Activated CD4-positive, alpha-beta T cell treated with anti-CD3 and anti-CD28 coated beads, Interleukin-2, amount 10 ng/mL, durations not matched to agents 7 days and 5 days (primary cell): ENCODE measurements around the gene TBC1D2. TPM values are rescaled to one million over a fixed set of nuclear protein-coding genes. Genes with fewer than 3 reads are reported as not detected.
"Not testable (repeated sequence)": the region's sequence is repeated elsewhere in the genome, so short reads cannot be mapped to it uniquely, and the experiment has no call there.

ENCODE experiments used
- CTCF ChIA-PET: fragments of 350-600 bp; sonication (Branson Sonifier 250); formaldehyde crosslinking; loops from one replicate; lab custom pipeline; 2021; ENCODE audit warnings: antibody characterized with exemption; lab: Charles Lee
- POLR2A ChIA-PET: fragments of 350-600 bp; sonication (Branson Sonifier 250); formaldehyde crosslinking; loops from one replicate; lab custom pipeline; 2021; ENCODE audit warnings: antibody characterized with exemption; lab: Charles Lee
- DNase-seq: peaks from one replicate; pipeline ENCODE4 v3.0.0-alpha.2; 2020
- H3K27ac Mint-ChIP-seq: one replicate; pipeline ENCODE4 v1.8.0; 2021; ENCODE audit warnings: mild to moderate bottlenecking, moderate library complexity, mixed read lengths
- H3K27me3 Mint-ChIP-seq: one replicate; pipeline ENCODE4 v1.8.0; 2021; ENCODE audit warnings: mixed read lengths
- H3K36me3 Mint-ChIP-seq: one replicate; pipeline ENCODE4 v1.8.0; 2021; ENCODE audit warnings: low read depth, mixed read lengths
- H3K4me1 Mint-ChIP-seq: one replicate; pipeline ENCODE4 v1.8.0; 2021; ENCODE audit warnings: mixed read lengths
- H3K4me3 Mint-ChIP-seq: one replicate; pipeline ENCODE4 v1.8.0; 2021; ENCODE audit warnings: mild to moderate bottlenecking, moderate library complexity, mixed read lengths
- H3K9me3 Mint-ChIP-seq: one replicate; pipeline ENCODE4 v1.8.0; 2021; ENCODE audit warnings: mixed read lengths
- total RNA-seq, 2 experiments: library from RNA; stranded (reverse); gene quantifications; one replicate each; pipeline ENCODE4 v1.2.3, GENCODE V29; 2021

The TBC1D2 gene
- total RNA-seq, 2 experiments from 2014 or later = 8.3 to 8.7 TPM

DNA sequence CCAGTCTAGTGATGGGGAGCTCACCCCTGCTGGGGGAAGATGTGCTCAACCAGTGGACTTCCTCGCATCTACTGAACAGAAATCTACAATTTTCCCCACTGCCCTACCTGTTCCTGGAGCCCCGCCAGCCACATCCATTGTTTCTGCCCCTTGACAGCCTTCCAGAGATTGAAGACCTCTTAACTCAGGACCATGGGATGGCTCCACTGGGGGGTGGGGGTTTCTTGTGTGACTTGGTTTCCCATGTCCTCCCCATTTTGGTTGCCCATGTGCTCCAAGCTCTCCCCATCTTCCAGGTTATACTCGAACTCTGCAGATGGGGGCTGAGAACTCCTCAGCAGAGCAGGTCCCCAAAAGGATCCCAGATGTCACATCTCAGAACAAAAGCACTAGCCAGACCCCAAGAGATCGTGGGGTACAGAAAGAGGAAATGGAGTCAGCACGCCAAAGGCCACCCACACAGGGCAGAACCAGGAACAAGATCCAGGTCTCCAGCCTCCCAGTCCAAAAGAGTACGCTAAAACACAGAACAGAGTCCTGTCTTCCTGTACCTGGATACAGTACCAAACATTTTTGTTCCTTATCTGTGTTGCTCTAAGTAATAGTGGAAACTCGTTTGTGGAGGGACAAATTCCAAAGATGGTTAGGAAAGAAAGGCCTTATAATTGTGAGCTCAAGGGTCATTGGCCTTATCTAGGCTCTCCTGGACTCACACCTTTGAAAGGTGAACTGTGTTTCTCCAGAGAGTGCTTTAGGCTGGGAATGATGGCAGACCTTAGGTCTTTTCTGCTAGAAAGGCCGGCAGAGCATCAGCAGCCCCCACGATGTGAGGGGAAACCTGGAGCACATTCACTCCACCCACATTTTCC lies 78.8 kb downstream of the TBC1D2 start:
- CTCF ChIA-PET = interaction anchor here (1.4 kb wide), 1 partner anchor 17 kb away, joined by 4 read pairs; no protein-coding TSS in a partner anchor
- DNase-seq = no peak

DNA sequence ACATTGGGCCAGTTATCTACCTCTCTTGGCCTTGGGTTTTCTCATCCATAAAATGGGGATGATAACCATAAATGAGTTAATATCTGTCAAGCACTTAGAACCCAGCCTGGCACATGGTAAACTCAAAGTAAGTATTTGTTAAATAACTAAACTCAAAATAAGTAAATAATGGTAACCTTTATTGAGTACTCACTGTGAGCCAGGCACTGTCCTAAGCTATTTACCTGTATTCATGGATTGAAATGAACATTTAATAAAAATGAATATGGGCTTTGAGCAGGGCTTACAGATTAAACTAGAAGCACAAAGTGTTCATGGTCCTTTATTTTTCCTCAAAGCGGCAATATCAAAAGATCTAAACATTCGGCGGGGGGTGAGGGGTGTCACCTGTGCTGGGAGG lies 79.7 kb downstream of the TBC1D2 start:
- Mint-ChIP-seq H3K9me3 (no peaks in the 10 kb centered on the region), H3K27me3 (no peaks in the 10 kb centered on the region), H3K27ac (no peak overlapping the region), H3K36me3 (no peaks in the 10 kb centered on the region), H3K4me3 (no peak overlapping the region), H3K4me1 (peaks cover 13% of the 10 kb centered on the region)
- ChIA-PET CTCF (no interaction called here), POLR2A (no interaction called here)
- no peak for DNase-seq

More for the DNA sequence above, 78.8 kb downstream of the TBC1D2 start:
- Mint-ChIP-seq H3K9me3 (no peaks in the 10 kb centered on the region), H3K4me3 (no peak overlapping the region), H3K36me3 (no peaks in the 10 kb centered on the region), H3K4me1 (peaks cover 12% of the 10 kb centered on the region), H3K27me3 (no peaks in the 10 kb centered on the region), H3K27ac (no peak overlapping the region)
- POLR2A ChIA-PET = no interaction called here

DNA sequence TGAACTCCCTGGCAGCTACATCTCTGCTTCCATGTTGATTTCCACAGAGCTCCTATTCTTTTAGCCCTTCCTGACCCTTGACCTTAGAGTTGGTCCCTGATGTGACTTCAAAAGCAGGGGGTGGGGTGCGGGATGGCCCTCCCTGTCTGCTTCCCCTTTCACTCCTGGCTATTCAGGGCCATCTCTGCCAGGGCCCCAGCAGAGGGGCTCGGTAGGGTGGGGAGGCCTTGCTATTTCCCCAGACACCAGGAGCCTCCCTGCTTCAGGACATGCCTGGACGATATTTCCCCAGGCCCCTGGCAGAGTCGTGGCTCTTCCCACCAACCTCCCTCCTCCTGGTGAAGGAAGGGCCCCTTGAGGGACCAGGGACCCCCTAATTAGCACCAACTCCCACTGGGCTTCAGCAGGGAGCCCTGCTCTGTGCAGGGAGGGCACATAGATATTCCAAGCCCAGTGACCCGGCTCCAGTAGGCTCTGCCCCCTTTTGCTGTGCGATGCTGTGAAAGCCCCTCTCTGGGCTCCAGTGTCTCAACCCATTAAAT lies 80.3 kb downstream of the TBC1D2 start:
- H3K4me1 Mint-ChIP-seq = peaks cover 12% of the 10 kb centered on the region
- H3K27ac Mint-ChIP-seq = no peak overlapping the region
- no peaks in the 10 kb centered on the region for H3K9me3 Mint-ChIP-seq
- no peak overlapping the region for H3K4me3 Mint-ChIP-seq
- CTCF ChIA-PET = no interaction called here
- no peaks in the 10 kb centered on the region for H3K27me3 Mint-ChIP-seq
- POLR2A ChIA-PET = no interaction called here
- DNase-seq = no peak
- no peaks in the 10 kb centered on the region for H3K36me3 Mint-ChIP-seq

DNA sequence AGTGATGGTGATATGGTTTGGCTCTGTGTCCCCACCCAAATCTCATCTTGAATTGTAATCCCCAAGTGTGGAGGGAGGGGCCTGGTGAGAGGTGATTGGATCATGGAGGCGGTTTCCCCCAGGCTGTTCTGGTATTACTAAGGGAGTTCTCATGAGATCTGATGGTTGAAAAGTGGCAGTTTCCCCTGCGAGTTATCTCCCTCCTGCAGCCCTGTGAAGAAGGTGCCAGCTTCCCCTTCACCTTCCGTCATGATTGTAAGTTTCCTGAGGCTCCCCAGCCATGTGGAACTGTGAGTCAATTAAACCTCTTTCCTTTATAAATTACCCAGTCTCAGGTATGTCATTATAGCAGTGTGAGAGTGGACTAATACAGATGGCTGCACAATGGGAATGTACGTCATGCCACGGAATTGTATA lies 80.9 kb downstream of the TBC1D2 start:
- H3K36me3 Mint-ChIP-seq, POLR2A ChIA-PET, H3K27me3 Mint-ChIP-seq, H3K27ac Mint-ChIP-seq, H3K4me3 Mint-ChIP-seq, DNase-seq, H3K9me3 Mint-ChIP-seq: not testable (repeated sequence)
- CTCF ChIA-PET = interaction anchor here (0.7 to 1.1 kb wide), 2 partner anchors 13 to 27 kb away, joined by 3 to 4 read pairs; no protein-coding TSS in a partner anchor
- H3K4me1 Mint-ChIP-seq = peaks cover 16% of the 10 kb centered on the region

DNA sequence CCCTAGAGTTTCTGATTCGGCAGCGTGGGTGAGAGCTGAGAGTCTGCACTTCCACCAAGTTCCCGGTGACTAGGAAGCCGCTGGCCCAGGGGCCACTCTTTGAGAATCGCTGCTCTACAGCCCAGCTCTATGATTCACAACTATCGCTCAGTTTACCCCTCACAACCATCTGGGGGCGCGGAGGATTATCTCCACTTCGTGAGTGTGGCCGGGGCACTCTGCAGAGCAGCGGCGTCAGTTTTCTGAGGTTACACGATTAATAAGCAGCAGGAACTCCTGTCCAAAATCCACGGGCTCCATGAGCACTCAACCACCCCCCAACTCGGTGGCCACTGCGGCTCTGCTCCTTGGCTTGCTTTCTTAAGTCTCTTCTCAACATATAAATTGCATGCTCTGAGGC lies 82.3 kb downstream of the TBC1D2 start:
- no peaks in the 10 kb centered on the region for H3K36me3 Mint-ChIP-seq
- ChIA-PET CTCF (interaction anchor here (1.1 kb wide), 2 partner anchors 14 to 93 kb away, joined by 3 to 4 read pairs; no protein-coding TSS in a partner anchor), POLR2A (no interaction called here)
- no peaks in the 10 kb centered on the region for H3K27me3 Mint-ChIP-seq
- no peaks in the 10 kb centered on the region for H3K9me3 Mint-ChIP-seq
- H3K4me1 Mint-ChIP-seq = peaks cover 21% of the 10 kb centered on the region
- DNase-seq = no peak
- H3K27ac Mint-ChIP-seq = no peak overlapping the region
- H3K4me3 Mint-ChIP-seq = no peak overlapping the region

DNA sequence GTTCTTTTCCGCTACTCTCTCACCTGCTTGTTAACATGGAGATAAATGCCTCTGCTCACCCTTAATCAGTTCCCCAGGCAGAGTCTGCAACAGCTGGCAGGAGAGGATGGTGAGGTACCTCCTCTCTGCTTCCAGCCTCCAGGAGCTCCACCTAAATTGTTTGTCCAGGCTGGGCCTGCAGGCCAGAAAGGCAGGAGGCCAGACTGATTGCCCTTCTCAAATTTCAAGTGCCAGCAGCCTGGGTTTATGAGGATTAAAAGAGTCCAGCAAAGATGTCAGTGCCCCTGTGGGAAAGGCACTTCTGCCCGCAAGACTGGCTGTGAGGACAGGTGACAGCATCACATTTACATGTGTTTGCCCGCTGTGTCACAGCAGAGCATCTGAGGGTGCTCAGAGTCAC lies 82.8 kb downstream of the TBC1D2 start:
- no peak for DNase-seq
- H3K36me3 Mint-ChIP-seq = no peaks in the 10 kb centered on the region
- no peaks in the 10 kb centered on the region for H3K9me3 Mint-ChIP-seq
- no peaks in the 10 kb centered on the region for H3K27me3 Mint-ChIP-seq
- peaks cover 21% of the 10 kb centered on the region for H3K4me1 Mint-ChIP-seq
- no peak overlapping the region for H3K27ac Mint-ChIP-seq
- CTCF ChIA-PET = interaction anchor here (0.6 to 1.5 kb wide), 3 partner anchors 10 to 670 kb away, joined by 3 to 4 read pairs (median 4); no protein-coding TSS in a partner anchor
- POLR2A ChIA-PET = no interaction called here
- H3K4me3 Mint-ChIP-seq = no peak overlapping the region

DNA sequence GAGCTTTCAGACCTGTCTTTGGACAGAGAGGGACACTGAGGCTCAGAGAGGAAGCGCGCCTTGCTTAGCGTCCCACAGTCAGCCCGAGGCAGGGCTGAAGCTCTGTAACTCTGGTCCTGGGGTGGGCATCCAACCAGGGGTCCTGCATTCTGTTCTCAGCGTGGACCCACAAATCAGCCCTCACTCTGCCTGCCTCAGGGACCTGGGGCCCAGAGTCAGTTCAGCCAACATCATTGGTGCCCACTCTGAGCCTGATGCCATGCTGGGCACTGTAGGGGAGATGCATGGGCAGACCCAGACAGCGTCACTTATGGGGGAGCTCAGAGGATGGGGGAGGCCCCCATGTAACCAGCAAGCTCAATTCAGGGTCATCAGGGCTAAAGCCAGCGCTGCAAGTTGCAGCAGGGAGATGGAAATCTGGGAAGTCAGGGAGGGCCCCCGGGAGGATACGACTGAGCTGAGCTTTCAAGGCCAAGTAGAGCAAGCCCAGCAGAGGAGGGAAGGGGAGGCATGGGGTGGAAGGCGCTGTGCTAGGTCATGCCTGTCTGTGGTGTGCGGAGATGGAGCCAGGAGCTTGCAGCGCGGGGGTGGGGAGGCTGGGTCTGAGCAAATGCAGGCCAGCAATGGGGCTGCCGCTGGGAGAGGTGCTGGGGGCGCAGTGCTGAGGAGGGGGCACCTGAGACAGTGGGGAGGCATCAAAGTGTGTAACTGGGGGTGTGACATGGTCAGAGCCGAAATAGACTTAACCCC lies 84.1 kb downstream of the TBC1D2 start:
- Mint-ChIP-seq H3K9me3 (no peaks in the 10 kb centered on the region), H3K4me3 (no peak overlapping the region), H3K27me3 (no peaks in the 10 kb centered on the region), H3K4me1 (peaks cover 23% of the 10 kb centered on the region), H3K27ac (no peak overlapping the region), H3K36me3 (no peaks in the 10 kb centered on the region)
- DNase-seq = no peak
- ChIA-PET POLR2A (no interaction called here), CTCF (interaction anchor here (0.6 to 1.5 kb wide), 6 partner anchors 9 to 249 kb away, joined by 3 to 4 read pairs (median 3); no protein-coding TSS in a partner anchor)

DNA sequence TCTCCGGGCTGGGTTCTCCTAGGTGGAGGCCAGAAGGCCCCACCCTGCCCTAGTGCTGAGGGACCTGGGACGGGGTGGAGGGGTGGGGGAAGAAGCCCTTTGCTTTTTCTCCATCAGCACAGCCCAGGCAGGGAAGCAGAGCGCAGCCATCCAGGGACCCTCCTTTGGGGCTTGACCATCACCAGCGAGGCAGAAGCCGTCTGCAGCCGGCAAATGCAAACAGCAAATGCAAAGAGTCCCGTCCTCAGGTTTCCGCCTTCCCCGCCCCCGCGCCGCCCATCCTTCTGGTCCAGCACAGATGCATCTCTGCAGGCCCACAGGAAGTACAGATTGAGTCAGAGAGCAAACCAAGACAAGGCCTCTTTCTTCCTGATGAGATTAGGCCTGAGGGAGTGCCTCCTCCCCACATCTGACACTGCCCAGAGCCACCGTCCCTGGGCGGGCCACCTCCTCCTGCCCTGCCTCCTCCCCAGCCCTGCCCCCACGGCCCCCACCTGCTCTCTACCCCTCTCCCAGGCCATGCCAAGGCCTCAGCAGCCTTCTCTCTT lies 86.4 kb downstream of the TBC1D2 start:
- Mint-ChIP-seq H3K27me3 (no peaks in the 10 kb centered on the region), H3K27ac (peak overlapping the region; percentile 86), H3K36me3 (no peaks in the 10 kb centered on the region), H3K4me3 (no peak overlapping the region), H3K9me3 (no peaks in the 10 kb centered on the region), H3K4me1 (peaks cover 32% of the 10 kb centered on the region)
- ChIA-PET CTCF (interaction anchor here (1.0 to 1.4 kb wide), 2 partner anchors 17 to 59 kb away, joined by 3 read pairs; no protein-coding TSS in a partner anchor), POLR2A (no interaction called here)
- DNase-seq = peak; percentile 29

DNA sequence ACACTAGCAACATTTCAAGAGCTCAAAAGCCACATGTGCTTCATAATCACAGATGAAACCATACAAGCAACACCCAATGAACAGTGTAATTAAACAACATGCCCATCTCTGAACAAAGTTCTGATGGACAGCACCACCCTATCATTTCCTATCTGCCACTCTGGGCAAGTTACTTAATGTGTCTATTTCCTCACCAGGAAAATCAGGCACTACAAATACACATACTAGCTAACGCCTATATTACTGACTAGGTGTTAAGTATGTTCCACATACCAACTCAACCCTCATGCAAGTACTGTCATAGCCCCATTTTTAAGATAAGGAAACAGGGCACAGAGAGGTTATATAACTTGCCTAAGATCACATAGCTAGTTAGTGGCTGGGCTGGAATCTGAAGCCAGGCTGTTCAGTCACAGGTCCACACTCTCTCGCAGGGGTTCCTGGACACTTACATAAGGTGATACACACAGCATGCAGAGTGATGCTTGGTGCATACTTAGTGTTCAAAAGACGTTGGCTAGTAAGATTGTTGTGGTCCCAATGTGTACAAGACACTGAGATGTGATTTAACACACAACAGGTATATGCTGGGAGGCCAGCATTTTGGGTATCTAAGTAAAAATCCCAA lies 87.2 kb downstream of the TBC1D2 start:
- Mint-ChIP-seq H3K4me3 (no peak overlapping the region), H3K27ac (no peak overlapping the region), H3K4me1 (peaks cover 39% of the 10 kb centered on the region), H3K36me3 (no peaks in the 10 kb centered on the region), H3K27me3 (no peaks in the 10 kb centered on the region), H3K9me3 (no peaks in the 10 kb centered on the region)
- POLR2A ChIA-PET = no interaction called here
- CTCF ChIA-PET = interaction anchor here (0.9 to 1.4 kb wide), 4 partner anchors 13 to 58 kb away, joined by 3 read pairs; no protein-coding TSS in a partner anchor
- DNase-seq = no peak

DNA sequence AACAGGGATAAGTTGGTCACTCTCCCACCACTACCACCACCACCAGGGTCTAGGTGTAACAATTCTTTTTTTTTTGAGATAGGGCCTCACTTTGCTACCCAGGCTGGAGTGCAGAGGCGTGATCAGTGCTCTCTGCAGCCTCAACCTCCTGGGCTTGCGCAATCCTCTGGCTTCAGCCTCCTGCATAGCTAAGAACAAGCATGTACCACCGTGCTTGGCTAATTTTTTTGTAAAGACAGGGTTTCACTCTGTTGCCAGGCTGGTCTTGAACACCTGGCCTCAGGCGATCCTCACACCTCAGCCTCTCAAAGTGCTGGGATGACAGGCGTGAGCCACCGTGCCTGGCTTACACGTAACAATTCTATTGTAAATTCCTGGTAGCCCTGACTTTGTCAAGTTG lies 90.5 kb downstream of the TBC1D2 start:
- H3K4me1 Mint-ChIP-seq = peaks cover 32% of the 10 kb centered on the region
- H3K36me3 Mint-ChIP-seq = no peaks in the 10 kb centered on the region
- no peak for DNase-seq
- ChIA-PET CTCF (no interaction called here), POLR2A (no interaction called here)
- H3K27me3 Mint-ChIP-seq = no peaks in the 10 kb centered on the region
- no peaks in the 10 kb centered on the region for H3K9me3 Mint-ChIP-seq
- H3K4me3 Mint-ChIP-seq = no peak overlapping the region
- H3K27ac Mint-ChIP-seq = no peak overlapping the region

DNA sequence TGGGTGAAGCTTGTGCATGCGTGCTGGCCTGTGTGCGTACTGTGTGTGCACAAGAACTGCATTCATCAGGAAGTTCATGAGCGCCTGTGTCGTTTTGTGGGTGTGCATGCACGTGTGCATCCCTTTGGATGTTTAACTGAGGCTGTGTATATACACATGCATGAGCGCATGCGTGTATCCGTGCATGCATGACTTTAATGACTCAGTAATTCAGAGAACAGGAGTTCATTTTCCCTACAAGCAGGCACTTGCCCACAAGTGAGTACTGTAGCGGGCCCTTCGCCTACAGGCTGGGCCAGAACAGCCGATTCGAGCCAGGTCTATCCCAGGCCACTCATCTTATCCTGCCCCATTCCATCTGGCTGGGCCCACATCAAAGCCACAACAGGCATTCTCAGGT lies 92.8 kb downstream of the TBC1D2 start:
- no peak for DNase-seq
- Mint-ChIP-seq H3K27ac (no peak overlapping the region), H3K4me1 (peaks cover 27% of the 10 kb centered on the region), H3K9me3 (no peaks in the 10 kb centered on the region), H3K4me3 (no peak overlapping the region), H3K36me3 (no peaks in the 10 kb centered on the region), H3K27me3 (no peaks in the 10 kb centered on the region)
- ChIA-PET CTCF (no interaction called here), POLR2A (no interaction called here)

DNA sequence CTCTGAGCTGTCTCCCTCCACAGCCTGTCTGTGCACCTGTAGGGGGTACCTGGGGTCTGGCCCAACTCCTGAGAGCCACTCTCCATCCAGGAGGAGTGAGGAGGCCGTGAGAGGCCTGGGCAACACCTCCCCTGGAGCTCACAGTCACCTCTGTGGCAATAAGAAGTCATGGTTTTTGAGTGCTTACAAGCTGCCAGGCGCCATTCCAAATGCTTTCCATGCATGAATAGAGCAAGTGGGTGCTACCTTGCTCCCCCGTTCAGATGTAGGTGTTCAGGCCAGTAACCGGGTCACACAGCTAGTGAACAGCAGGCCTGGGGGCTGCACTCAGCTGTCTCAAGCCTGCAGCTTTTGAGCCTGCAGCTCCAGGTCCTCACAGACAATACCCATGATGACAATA lies 93.6 kb downstream of the TBC1D2 start:
- Mint-ChIP-seq H3K4me1 (peaks cover 25% of the 10 kb centered on the region), H3K9me3 (no peaks in the 10 kb centered on the region), H3K27me3 (no peaks in the 10 kb centered on the region), H3K36me3 (no peaks in the 10 kb centered on the region), H3K27ac (no peak overlapping the region), H3K4me3 (no peak overlapping the region)
- DNase-seq = no peak
- CTCF ChIA-PET = interaction anchor here (0.7 kb wide), 1 partner anchor 40 kb away, joined by 3 read pairs; no protein-coding TSS in a partner anchor
- POLR2A ChIA-PET = interaction anchor here (0.7 kb wide), 1 partner anchor 52 kb away, joined by 3 read pairs; no protein-coding TSS in a partner anchor
